Epithelial cell of proximal tubule (primary cell): ENCODE results near the gene SECTM1. TPM values are rescaled to one million over a fixed set of nuclear protein-coding genes. Genes with fewer than 3 reads are reported as not detected.
A peak's percentile ranks its signal among the peaks of the same experiment; 100 is the strongest.

ENCODE experiments used
- DNase-seq: peaks from one replicate; pipeline ENCODE4 v3.0.0-alpha.2; 2011; ENCODE audit warnings: low read depth
- H3K4me3 ChIP-seq: 2 replicates; pipeline ENCODE4 v1.5.1; 2011; ENCODE audit warnings: low read depth, mild to moderate bottlenecking, low read length
- total RNA-seq: library from RNA; depleted of rRNA; stranded (reverse); fragments of >200 nt; gene quantifications from 2 replicates; pipeline ENCODE4 v1.2.3, GENCODE V29; 2015
- TF ChIP-seq, protein P1 (sequence below): conservative IDR thresholded peaks from 2 replicates; pipeline ENCODE4 v1.5.1; 2012; ENCODE audit warnings: low read depth, mild to moderate bottlenecking, low read length

The SECTM1 gene
- total RNA-seq, 1 donor from 2014 or later: 0.75 TPM

DNA sequence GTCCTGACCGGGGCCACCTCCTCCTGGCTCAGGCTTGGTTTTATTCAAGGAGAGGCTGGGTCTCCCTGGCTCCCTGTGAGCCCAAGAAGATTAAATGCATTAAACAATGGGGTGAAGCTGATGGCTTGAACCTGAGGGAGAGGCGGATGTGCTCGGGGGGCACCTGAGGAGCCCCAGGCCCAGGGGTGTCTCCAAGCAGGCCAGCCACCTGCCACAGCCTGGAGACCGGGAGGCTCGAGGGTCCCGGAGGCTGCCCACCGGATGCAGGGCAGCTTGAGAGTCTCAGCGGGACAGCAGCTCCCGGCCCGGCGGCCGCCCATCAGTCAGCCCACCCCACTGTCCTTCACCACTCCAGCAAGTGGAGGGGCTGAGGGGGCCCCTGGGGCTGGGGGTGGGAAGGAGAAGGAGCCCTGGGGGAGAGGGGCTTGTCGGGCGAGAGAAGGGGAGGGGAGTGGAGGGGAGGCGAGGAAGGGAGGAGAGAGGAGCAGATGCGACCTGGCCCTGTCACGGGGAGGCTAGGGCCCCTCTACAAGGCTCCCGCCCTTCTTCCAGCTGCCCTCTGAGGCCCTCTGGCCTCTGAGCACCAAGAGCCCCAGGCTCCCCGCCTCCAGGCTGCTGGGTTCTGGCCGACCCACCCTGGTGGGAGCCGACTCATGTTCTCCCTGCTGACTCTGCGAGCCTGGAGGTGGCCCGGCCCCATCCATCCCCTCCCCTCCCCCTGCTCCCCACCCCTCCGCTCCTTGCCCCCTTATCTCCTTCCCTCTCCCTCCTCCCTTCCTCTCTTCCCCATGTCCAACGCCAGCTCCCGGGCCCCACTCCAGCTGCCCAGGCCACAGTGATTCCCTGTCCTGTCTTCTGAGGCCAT, 29.4 kb downstream of the SECTM1 start:
- TF ChIP-seq, protein P1, sequence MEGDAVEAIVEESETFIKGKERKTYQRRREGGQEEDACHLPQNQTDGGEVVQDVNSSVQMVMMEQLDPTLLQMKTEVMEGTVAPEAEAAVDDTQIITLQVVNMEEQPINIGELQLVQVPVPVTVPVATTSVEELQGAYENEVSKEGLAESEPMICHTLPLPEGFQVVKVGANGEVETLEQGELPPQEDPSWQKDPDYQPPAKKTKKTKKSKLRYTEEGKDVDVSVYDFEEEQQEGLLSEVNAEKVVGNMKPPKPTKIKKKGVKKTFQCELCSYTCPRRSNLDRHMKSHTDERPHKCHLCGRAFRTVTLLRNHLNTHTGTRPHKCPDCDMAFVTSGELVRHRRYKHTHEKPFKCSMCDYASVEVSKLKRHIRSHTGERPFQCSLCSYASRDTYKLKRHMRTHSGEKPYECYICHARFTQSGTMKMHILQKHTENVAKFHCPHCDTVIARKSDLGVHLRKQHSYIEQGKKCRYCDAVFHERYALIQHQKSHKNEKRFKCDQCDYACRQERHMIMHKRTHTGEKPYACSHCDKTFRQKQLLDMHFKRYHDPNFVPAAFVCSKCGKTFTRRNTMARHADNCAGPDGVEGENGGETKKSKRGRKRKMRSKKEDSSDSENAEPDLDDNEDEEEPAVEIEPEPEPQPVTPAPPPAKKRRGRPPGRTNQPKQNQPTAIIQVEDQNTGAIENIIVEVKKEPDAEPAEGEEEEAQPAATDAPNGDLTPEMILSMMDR: no peak
- no peak overlapping the region for H3K4me3 ChIP-seq
- DNase-seq: no peak

DNA sequence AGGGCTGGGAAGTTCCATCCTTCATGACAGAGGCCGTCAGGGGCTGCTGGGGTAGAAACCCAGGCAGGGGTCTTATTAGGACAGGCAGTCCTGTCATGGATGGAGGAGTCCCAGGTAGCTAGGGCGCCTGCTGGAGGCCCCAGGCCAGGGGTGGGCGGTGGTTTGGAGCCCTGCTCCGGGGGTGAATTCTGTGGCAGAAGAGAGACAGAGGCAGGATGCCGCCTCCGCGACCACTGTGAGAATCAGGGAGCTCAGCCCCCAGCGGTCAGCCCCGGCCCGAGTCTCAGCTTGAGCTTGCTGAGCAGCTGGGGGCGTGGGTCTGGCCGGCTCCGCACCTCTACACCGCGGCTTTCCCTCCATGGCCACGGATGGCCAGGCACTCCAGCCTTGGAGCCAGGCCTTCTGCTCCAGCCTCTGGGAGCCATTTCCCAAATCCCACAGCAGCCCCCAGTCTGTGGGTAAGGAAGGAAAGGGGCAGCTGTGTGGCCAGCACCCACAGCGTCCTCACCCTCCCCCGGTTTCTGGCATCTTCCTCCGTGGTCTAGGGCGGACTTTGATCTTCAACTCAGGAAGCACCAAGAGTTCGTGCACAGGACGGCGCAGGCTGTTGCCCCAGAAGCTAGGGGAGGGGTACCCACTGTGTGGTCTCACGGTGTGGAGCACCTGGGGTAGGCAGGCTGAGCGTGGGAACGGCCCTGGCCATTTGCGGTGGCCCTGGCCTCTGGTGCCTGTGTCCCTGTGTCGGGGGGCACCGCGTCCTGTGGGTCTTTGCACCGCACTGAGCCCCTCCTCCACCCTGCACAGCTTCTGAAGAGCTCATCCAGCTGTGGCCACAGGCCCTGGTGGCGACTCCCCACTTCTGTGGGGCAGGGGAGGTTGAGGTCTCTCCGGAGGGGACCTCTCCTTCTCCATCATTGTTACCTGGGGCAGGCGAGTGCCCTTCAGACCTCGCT, 30.3 kb downstream of the SECTM1 start:
- no peak overlapping the region for H3K4me3 ChIP-seq
- TF ChIP-seq, protein P1: no peak
- DNase-seq: no peak

DNA sequence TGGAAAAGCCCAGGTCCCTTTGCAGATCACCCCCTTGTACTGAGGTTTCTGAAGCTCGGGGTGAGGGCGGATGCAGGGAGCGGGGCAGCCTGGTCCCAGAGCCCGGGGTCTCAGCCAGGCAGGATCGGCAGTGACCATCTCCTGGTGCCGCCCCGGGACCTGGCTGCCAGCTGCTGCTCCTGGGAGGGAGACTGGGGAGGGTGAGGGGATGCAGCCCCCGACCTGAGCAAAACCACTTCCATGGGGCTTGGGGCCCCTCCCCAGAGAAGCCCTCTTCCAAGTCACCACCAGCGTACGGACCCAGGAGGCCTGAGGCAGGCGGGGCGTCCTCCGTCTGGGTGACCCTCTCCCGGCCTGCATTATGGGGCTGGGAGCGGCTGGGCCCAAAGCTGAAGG, 31.0 kb downstream of the SECTM1 start:
- TF ChIP-seq, protein P1: no peak
- DNase-seq: no peak
- H3K4me3 ChIP-seq: no peak overlapping the region

DNA sequence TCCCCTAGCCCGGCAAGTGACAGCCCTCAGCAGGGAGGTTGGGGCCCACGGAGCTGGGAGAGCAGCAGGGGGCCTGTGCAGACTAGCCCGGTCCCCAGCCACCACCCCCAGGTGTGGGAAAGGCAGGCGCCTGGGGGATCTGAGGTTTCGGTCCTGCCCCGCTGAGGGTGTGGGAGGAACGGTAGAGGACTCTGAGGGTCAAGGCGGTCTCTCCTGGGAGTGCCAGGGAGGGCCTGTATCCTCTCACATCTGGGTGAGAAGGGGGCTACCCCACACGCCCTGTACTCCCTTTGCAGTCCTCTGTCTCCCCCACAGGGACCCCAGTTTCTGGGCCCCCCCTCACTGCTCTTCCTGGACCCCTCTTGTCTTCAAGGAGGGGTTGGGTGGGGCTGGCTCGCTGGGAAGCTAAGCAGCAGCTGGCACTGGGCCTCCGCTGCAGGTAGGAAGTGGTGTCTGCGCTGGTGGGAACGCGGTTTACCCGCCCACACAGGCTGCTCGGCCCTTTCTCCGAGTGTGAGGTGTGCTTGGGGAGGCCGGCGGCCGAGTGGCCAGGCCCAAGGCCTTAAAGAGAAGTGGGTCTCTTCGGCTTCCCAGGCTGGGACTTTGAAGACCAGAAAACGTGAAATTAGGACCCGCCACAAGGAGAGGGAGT, 31.5 kb downstream of the SECTM1 start:
- no peak overlapping the region for H3K4me3 ChIP-seq
- TF ChIP-seq, protein P1: no peak
- no peak for DNase-seq

DNA sequence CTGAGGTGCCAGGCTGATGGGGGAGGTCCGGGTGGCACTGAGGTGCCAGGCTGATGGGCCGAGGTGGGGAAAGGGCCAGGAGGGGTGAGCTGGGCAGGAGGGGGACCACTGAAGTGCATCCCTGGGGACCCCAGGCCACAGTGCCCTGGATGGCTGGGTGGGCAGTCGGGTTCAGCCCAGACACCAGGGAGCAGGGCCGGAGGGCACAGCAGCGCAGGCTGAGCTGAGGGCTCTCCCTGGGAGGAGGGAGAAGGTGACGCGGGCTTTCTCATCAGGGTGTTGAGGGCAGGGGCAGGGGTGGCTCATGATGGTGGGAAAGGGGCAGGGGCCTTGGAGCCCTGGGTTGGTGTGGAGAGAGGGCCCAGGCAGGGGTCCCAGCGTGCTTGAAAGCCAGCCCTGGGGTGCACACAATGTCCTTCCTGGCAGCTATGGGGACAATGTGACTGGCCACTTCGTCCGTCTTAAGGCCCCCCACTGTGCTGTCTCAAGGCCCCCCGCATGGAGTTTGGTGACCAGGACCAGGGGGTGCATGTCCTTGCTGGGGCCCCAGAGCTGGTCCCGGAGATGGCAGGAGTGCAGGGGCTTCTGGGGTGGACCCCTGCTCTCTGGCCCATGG, 32.2 kb downstream of the SECTM1 start:
- no peak overlapping the region for H3K4me3 ChIP-seq
- TF ChIP-seq, protein P1: no peak
- DNase-seq: no peak

DNA sequence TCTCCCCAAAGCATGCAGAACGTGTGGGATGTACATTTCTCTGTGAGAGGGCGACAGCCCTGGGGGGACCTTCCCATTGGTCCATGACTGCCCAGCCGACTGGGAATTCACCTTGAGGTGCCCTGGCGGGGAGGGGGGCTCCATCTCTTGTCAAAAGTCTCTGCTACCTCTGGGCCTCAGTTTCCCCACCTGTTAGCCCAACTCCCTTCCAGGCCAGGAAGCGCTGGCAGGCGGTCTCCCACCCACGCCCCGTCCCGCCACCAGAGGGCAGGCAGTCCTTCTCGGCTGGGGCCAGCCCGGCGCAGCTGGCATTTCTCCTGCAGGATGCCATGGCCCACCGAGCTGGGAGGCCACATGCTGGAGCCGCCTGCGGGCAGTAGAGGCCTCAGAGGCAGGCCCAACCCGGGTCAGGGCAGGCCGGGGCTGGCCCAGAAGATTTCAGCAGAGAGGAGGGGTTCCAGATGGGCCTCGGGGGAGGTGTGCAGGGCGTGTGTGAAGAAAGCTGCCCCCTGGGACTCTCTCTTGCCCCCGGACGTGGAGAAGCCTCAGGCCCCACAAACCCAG, 32.8 kb downstream of the SECTM1 start:
- DNase-seq: no peak
- TF ChIP-seq, protein P1: peak; percentile 86
- no peak overlapping the region for H3K4me3 ChIP-seq
